Measurements from ENCODE around the gene TSKU. TPM values are rescaled to one million over a fixed set of nuclear protein-coding genes. Genes with fewer than 3 reads are reported as not detected.

TSKU gene
- total RNA-seq, 1 donor from 2014 or later: 16.3 TPM

GRCh38 chr11:76761718-76762355, 21.3 kb upstream of the TSKU start:
- ATAC-seq (no peak), DNase-seq (no peak)
- Histone ChIP-seq H3K9me3 (no peaks in the 10 kb centered on the region), H3K36me3 (no peaks in the 10 kb centered on the region), H3K27me3 (ENCODE audit: low read depth) (no peaks in the 10 kb centered on the region), H3K27ac (no peak overlapping the region), H3K4me3 (no peak overlapping the region), H3K4me1 (peaks cover 40% of the 10 kb centered on the region)
- intact Hi-C loops (cut with DNase I): no loop called here
- no peak for TF ChIP-seq CTCF (IDR thresholded peaks at IDR 0.05)

- Histone ChIP-seq H3K27me3 (ENCODE audit: low read depth) (no peaks in the 10 kb centered on the region), H3K4me1 (peaks cover 43% of the 10 kb centered on the region), H3K27ac (no peak overlapping the region), H3K36me3 (no peaks in the 10 kb centered on the region), H3K9me3 (no peaks in the 10 kb centered on the region), H3K4me3 (no peak overlapping the region)
- TF ChIP-seq CTCF (IDR thresholded peaks at IDR 0.05): no peak
- intact Hi-C loops (cut with DNase I): no loop called here
- no peak for ATAC-seq
- no peak for DNase-seq
These were observed 20.8 kb upstream of the TSKU start for GRCh38 chr11:76762356-76762752.

DNA sequence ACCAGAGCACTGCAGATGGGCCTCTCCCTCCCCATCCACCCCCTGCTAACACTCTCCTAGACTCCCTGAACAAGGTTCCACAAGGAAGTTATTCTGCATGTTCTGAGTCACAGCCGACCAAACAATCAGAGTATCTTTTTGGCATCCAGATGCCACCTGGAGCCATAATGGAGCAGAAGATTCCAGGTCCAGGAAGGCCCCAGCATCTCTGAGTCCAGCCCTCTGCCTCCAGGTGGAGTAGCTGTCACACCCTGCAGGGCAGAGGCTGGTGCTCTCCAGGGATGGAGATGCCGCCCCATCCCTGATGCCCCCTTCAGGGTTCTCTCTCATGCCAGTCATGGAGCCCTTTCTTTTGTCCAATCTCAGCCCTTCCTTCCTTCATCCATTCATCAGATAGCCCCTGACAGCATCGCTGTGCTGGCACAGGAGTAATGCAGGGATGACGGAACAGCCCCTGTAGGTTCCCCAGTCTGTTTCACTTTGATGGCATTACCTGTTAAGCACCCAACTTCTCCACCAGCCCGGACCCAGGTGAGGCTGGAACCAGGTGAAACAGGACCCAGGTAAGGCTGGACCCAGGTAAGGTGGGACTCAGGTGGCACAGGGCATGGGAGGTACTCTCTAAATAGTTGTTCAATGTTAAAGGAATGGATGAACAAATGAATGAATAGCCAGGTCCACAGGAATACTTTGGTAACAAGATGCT, 20.1 kb upstream of the TSKU start:
- H3K4me3 ChIP-seq: no peak overlapping the region
- no peak for TF ChIP-seq CTCF (IDR thresholded peaks at IDR 0.05)
- no peaks in the 10 kb centered on the region for H3K9me3 ChIP-seq
- intact Hi-C loops (cut with DNase I): no loop called here
- H3K27me3 ChIP-seq (ENCODE audit: low read depth): no peaks in the 10 kb centered on the region
- no peaks in the 10 kb centered on the region for H3K36me3 ChIP-seq
- ATAC-seq (no peak), DNase-seq (no peak)
- H3K4me1 ChIP-seq: peaks cover 49% of the 10 kb centered on the region
- no peak overlapping the region for H3K27ac ChIP-seq

- DNase-seq (no peak), ATAC-seq (peak; percentile 31 to 43)
- H3K36me3 ChIP-seq: no peaks in the 10 kb centered on the region
- no peaks in the 10 kb centered on the region for H3K9me3 ChIP-seq
- TF ChIP-seq CTCF (IDR thresholded peaks at IDR 0.05): no peak
- H3K27ac ChIP-seq: no peak overlapping the region
- peaks cover 57% of the 10 kb centered on the region for H3K4me1 ChIP-seq
- H3K4me3 ChIP-seq: no peak overlapping the region
- intact Hi-C loops (cut with DNase I): no loop called here
- no peaks in the 10 kb centered on the region for H3K27me3 ChIP-seq (ENCODE audit: low read depth)
These were observed 19.4 kb upstream of the TSKU start for GRCh38 chr11:76763573-76764346.

DNA sequence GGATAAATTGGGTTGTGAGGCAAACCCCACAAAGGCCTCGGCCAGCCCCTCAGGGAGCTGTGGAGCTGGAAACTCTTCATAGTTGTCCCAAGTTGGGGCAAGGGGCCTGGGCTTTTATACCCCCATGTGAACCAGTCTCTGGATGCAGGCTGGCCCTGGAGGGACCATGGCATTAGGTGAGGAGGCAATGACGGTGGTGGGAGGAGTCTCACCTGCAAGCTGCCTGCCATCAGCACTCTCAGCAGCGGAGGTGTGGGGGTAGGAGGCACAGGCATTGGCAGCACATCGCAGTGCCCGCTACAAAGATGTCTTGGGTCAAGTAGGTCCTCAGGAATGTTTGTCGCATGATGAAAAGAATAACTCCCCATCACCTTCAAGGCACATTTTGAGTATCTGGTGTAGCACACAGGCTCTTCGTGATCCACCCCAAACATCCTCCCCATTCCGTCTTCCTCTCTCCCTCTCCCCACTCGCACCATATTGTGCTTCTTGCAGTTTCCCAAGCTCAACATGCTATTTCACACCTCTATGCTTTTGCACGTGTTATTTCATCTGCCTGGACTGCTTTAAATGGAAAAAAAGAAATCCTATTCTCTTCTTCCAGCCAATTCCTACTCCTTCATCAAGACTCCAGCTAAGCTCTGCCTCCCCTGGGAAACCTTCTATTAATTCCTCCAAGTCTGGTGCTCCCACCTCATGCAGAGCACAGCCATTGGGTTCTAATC, 18.1 kb upstream of the TSKU start:
- ATAC-seq (no peak), DNase-seq (no peak)
- H3K27me3 ChIP-seq (ENCODE audit: low read depth): no peaks in the 10 kb centered on the region
- no peaks in the 10 kb centered on the region for H3K36me3 ChIP-seq
- no peaks in the 10 kb centered on the region for H3K9me3 ChIP-seq
- H3K4me3 ChIP-seq: no peak overlapping the region
- TF ChIP-seq CTCF (IDR thresholded peaks at IDR 0.05): no peak
- peaks cover 70% of the 10 kb centered on the region for H3K4me1 ChIP-seq
- H3K27ac ChIP-seq: no peak overlapping the region
- intact Hi-C loops (cut with DNase I): no loop called here
